Kidney (tissue), 14 donors: Measurements from ENCODE around the gene U2SURP. TPM values are rescaled to one million over a fixed set of nuclear protein-coding genes. Genes with fewer than 3 reads are reported as not detected.

Experiments
- DNase-seq, 5 donors: peaks; one replicate each; pipeline ENCODE4 v3.0.0-alpha.2; 2013 to 2020
- FAIRE-seq: peaks from 2 replicates; lab custom pipeline; 2012; peaks lifted over from hg19 to GRCh38; lab: Jason Lieb, UNC
- H3K27ac ChIP-seq, 2 donors: one replicate each; pipeline ENCODE4 v1.7.0; 2013; ENCODE audit warnings: low read depth in 2 of 2, low read length in 2 of 2, inconsistent platforms in 1 of 2
- H3K27me3 ChIP-seq: one replicate; pipeline ENCODE4 v1.7.1; 2013; ENCODE audit warnings: low read length, inconsistent platforms; ENCODE audit not compliant: control insufficient read depth, insufficient read depth
- H3K36me3 ChIP-seq, 3 donors: one replicate each; pipeline versions ENCODE4 v1.7.0 to v1.7.1; 2013; ENCODE audit warnings: low read length in 3 of 3, control low read depth in 1 of 3, inconsistent platforms in 1 of 3; ENCODE audit not compliant: insufficient read depth in 3 of 3, control insufficient read depth in 2 of 3
- H3K4me1 ChIP-seq, 3 donors: one replicate each; pipeline versions ENCODE4 v1.7.0 to v1.7.1; 2013; ENCODE audit warnings: low read length in 3 of 3, inconsistent platforms in 1 of 3, low read depth in 1 of 3; ENCODE audit not compliant: control insufficient read depth in 2 of 3, insufficient read depth in 2 of 3
- H3K4me3 ChIP-seq, 3 donors: one replicate each; pipeline versions ENCODE4 v1.7.0 to v1.8.1; 2013; ENCODE audit warnings: low read length in 3 of 3, control low read depth in 1 of 3, inconsistent platforms in 1 of 3
- H3K9ac ChIP-seq, 3 donors: one replicate each; pipeline versions ENCODE4 v1.7.0 to v1.7.1; 2013; ENCODE audit warnings: low read length in 3 of 3, control low read depth in 1 of 3, inconsistent platforms in 1 of 3
- H3K9me3 ChIP-seq, 3 donors: one replicate each; pipeline versions ENCODE4 v1.7.0 to v1.7.1; 2013; ENCODE audit warnings: low read length in 3 of 3, control low read depth in 1 of 3, inconsistent platforms in 1 of 3; ENCODE audit not compliant: control insufficient read depth in 2 of 3, insufficient read depth in 1 of 3
- CTCF ChIP-seq: IDR thresholded peaks from 3 replicates; pipeline ENCODE4 v1.5.1; 2012; ENCODE audit warnings: mild to moderate bottlenecking, moderate library complexity, borderline replicate concordance; ENCODE audit not compliant: insufficient read depth; ENCODE audit errors: extremely low read depth
- intact Hi-C: fragments of 100-400 bp; cut with DNase I; formaldehyde crosslinking; loops from one replicate; pipeline ENCODE4 v1.11.1; 2022
- polyA plus RNA-seq: library from polyadenylated mRNA; stranded (reverse); fragments of 350-450 nt; fragmentation: Illumina TruSeq; extraction: RNeasy Lipid Tissue Mini Kit (QIAGEN cat#74804); gene quantifications from one replicate; pipeline ENCODE4 v1.2.3, GENCODE V29; 2014; ENCODE audit warnings: low read depth, low replicate concordance; ENCODE audit not compliant: insufficient read depth
- total RNA-seq: library from RNA; stranded (reverse); fragmentation: NEBNext Ultra II Directional; extraction: Animal tissue kit (Norgen Biotek cat#: 25700); gene quantifications from one replicate; pipeline ENCODE4 v1.2.1, GENCODE V29; 2021
- donor health status: control.
- donor health status: control.
- donor health status: control.
- donor health status: control.
- donor health status: control.
- donor health status: DM: yes; HTN: yes; CAD: no.
- donor health status: Normal renal cell carcinoma (clear cell type).

Gene U2SURP
- total and polyA plus RNA-seq, 2 donors from 2014 or later: 23.0 to 97.7 TPM

GRCh38 chr3:142981108-142981507, 20.3 kb upstream of the U2SURP start:
- no peak for TF ChIP-seq CTCF
- H3K4me1 ChIP-seq: no peaks in the 10 kb centered on the region
- no peaks in the 10 kb centered on the region for H3K27me3 ChIP-seq
- DNase-seq (no peak), FAIRE-seq (no peak)
- H3K9me3 ChIP-seq: no peaks in the 10 kb centered on the region
- no peak overlapping the region for H3K27ac ChIP-seq
- intact Hi-C loops: no loop called here
- no peak overlapping the region for H3K4me3 ChIP-seq
- no peaks in the 10 kb centered on the region for H3K36me3 ChIP-seq
- H3K9ac ChIP-seq: no peak overlapping the region

- no peaks in the 10 kb centered on the region for H3K9me3 ChIP-seq
- H3K9ac ChIP-seq: no peak overlapping the region
- no peaks in the 10 kb centered on the region for H3K4me1 ChIP-seq
- TF ChIP-seq CTCF: no peak
- H3K27ac ChIP-seq: no peak overlapping the region
- no peaks in the 10 kb centered on the region for H3K27me3 ChIP-seq
- no peaks in the 10 kb centered on the region for H3K36me3 ChIP-seq
- DNase-seq (no peak), FAIRE-seq (no peak)
- intact Hi-C loops: no loop called here
- H3K4me3 ChIP-seq: no peak overlapping the region
Measured at GRCh38 chr3:142982038-142982773, 19.2 kb upstream of the U2SURP start.

- DNase-seq: no peak
- no peak overlapping the region for H3K9ac ChIP-seq
- intact Hi-C loops: no loop called here
- no peak for FAIRE-seq
- H3K36me3 ChIP-seq: no peaks in the 10 kb centered on the region
- no peaks in the 10 kb centered on the region for H3K4me1 ChIP-seq
- no peak for TF ChIP-seq CTCF
- no peaks in the 10 kb centered on the region for H3K9me3 ChIP-seq
- no peak overlapping the region for H3K4me3 ChIP-seq
- H3K27ac ChIP-seq: no peak overlapping the region
- no peaks in the 10 kb centered on the region for H3K27me3 ChIP-seq
Measured at GRCh38 chr3:142983318-142983717, 18.1 kb upstream of the U2SURP start.
